GM20431 (cell line): Measurements from ENCODE around the gene RAPGEF2.
"Not testable (repeated sequence)": the region's sequence is repeated elsewhere in the genome, so short reads cannot be mapped to it uniquely, and the experiment has no call there.

Experiments
- in situ Hi-C: fragments of 300-500 bp; cut with MseI, MboI; formaldehyde crosslinking; loops from one replicate; pipeline ENCODE4 v1.15.0; 2020; ENCODE audit warnings: low sequenced_read_pairs; ENCODE audit not compliant: unreplicated experiment

Gene RAPGEF2

DNA sequence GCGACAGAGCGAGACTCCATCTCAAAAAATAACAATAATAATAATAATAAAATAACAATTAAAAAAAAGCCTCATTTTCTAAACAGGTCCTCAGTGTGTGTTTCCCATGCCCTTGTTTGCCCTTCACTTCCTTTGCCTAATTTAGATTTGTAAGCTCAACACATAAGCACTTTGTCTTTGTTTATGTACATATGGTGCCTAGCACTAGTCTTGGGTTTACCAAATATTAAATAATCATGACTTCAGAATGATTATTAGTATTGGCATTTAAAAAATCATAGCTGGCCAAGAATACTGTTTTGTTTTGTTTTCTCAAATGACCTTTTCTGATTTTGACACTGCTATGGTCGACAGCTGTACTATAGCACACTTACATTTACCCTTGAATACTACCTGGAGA lies 6.4 kb upstream of the RAPGEF2 start:
- in situ Hi-C loops = no loop called here

DNA sequence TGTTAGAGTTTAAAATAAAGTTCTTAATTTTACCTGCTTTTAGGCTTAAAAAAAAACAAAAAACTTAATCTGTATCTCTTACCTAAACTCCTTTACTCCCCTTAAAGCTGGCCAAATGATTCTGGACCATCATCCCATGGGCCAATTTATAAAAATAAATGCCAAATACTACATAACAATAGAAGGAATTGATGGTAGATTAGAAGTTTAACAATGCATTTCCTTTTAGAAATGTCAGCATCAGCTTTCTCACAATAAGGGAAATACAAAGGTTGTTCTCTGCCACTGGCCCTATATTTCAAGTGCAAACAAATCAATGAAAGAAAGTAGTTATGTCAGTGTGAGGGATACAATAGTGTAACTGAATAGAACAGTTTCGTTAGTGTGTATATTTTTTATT lies 5.7 kb upstream of the RAPGEF2 start:
- in situ Hi-C loops = no loop called here

DNA sequence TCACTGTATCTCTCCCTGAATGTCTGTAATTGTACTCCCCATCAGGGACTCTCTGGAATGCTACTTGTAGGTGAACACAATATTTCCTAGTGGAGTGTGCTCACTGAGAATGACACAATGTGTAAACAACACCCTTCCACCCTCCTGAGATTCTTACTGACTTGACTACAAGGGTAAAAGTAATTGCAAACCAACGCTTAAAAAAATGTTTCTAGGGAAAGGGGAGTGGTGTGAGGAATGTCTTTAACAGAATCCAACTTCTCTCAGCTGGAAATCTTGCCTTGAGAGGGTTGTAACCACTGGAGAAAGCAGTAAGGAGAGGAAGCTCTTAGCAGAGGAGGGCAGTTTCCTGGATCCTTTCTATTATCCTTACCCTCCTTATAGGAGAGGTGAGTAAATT lies 5.1 kb upstream of the RAPGEF2 start:
- in situ Hi-C loops = no loop called here

- in situ Hi-C loops = no loop called here
These were observed 4.3 kb upstream of the RAPGEF2 start for GRCh38 chr4:159098482-159099127.

- in situ Hi-C loops = no loop called here
These were observed 774 bp upstream of the RAPGEF2 start for GRCh38 chr4:159101988-159102621.

GRCh38 chr4:159103384-159103990 lies 608 bp downstream of the RAPGEF2 start:
- in situ Hi-C loops = no loop called here

GRCh38 chr4:159104694-159105414 lies 2.0 kb downstream of the RAPGEF2 start:
- in situ Hi-C loops = no loop called here

GRCh38 chr4:159105761-159106243 lies 2.9 kb downstream of the RAPGEF2 start:
- in situ Hi-C loops = no loop called here

GRCh38 chr4:159106636-159107035 lies 3.8 kb downstream of the RAPGEF2 start:
- in situ Hi-C loops = no loop called here

GRCh38 chr4:159107203-159107925 lies 4.5 kb downstream of the RAPGEF2 start:
- in situ Hi-C loops = no loop called here

- in situ Hi-C loops = no loop called here
These were observed 5.2 kb downstream of the RAPGEF2 start for GRCh38 chr4:159108124-159108523.

- in situ Hi-C loops = no loop called here
These were observed 8.1 kb downstream of the RAPGEF2 start for GRCh38 chr4:159110961-159111360.

GRCh38 chr4:159111416-159111815 lies 8.5 kb downstream of the RAPGEF2 start:
- in situ Hi-C loops = no loop called here

DNA sequence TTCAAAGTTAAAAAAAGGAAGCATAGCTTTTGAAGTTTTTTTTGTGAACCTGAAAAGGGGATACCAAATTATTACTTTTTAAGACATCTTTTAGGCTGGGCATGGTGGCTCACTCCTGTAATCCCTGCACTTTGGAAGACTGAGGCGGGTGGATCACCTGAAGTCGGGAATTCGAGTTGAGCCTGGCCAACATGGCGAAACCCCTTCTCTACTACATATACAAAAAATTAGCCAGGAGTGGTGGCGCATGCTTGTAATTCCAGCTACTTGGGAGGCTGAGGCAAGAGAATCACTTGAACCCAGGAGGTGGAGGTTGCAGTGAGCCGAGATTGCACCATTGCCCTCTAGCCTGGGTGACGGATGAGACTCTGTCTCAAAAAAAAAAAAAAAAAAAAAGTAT lies 10.5 kb downstream of the RAPGEF2 start:
- in situ Hi-C loops = not testable (repeated sequence)

DNA sequence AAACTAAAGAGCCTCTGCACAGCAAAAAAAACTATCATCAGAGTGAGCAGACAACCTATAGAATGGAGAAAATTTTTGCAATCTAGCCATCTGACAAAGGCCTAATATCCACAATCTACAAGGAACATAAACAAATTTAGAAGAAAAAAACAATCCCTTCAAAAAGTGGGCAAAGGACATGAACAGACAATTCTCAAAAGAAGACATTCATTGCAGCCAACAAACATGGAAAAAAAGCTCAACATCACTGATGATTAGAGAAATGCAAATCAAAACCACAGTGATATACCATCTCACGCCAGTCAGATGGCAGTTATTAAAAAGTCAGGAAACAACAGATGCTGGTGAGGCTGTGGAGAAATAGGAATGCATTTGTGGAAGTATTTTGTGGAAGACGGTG lies 13.2 kb downstream of the RAPGEF2 start:
- in situ Hi-C loops = not testable (repeated sequence)

DNA sequence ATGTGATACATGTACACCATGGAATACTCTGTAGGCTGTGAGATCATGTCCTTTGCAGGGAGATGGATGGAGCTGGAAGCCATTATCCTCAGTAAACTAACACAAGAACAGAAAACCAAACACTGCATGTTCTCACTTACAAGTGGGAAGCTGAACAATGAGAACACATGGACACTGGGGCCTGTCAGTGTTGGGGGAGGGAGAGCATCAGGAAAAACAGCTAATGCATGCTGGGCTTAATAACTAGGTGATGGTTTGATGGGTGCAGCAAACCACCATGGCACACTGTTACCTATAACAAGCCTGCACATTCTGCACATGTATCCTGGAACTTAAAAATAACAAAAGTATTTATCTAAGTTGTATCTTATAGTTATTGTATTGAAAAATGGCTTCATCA lies 13.8 kb downstream of the RAPGEF2 start:
- in situ Hi-C loops = not testable (repeated sequence)

GRCh38 chr4:159117564-159117963 lies 14.7 kb downstream of the RAPGEF2 start:
- in situ Hi-C loops = no loop called here

GRCh38 chr4:159117968-159118367 lies 15.1 kb downstream of the RAPGEF2 start:
- in situ Hi-C loops = no loop called here

- in situ Hi-C loops = no loop called here
These were observed 18.5 kb downstream of the RAPGEF2 start for GRCh38 chr4:159121371-159121770.

DNA sequence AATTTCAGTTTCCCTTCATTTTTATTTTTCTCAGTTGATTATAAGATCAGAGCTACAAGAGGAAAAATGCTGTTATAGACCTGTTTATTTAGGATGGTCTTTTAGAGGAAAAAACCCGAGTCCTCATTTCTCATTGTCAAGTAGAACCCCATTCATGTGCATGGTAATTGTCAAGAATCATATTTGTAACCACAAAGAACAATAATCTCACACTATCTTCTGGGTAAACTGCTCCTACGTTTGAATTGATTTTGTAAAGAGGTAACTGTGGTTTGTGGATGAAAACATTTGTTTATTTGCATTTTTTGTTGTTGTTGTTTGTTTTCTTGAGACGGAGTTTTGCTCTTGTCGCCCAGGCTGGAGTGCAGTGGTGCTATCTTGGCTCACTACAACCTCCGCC lies 23.8 kb downstream of the RAPGEF2 start:
- in situ Hi-C loops = no loop called here
